GM21576 (cell line): ENCODE measurements around the gene UPB1.
A peak's percentile ranks its signal among the peaks of the same experiment; 100 is the strongest.
"Not testable (repeated sequence)": the region's sequence is repeated elsewhere in the genome, so short reads cannot be mapped to it uniquely, and the experiment has no call there.

Experiments
- ATAC-seq: cut with Tn5 transposase; IDR thresholded peaks from one replicate; pipeline ENCODE4 v1.9.1; 2021; ENCODE audit warnings: mild to moderate bottlenecking, moderate library complexity; ENCODE audit not compliant: unreplicated experiment

The UPB1 gene

GRCh38 chr22:24525416-24526037 lies 30.4 kb downstream of the UPB1 start:
- peak; percentile 77 for ATAC-seq

- ATAC-seq: no peak
Observed at GRCh38 chr22:24526191-24526590, 31.1 kb downstream of the UPB1 start.

GRCh38 chr22:24529898-24530297 lies 34.8 kb downstream of the UPB1 start:
- no peak for ATAC-seq

GRCh38 chr22:24530968-24531367 lies 35.8 kb downstream of the UPB1 start:
- ATAC-seq: not testable (repeated sequence)

GRCh38 chr22:24532075-24532474 lies 36.9 kb downstream of the UPB1 start:
- no peak for ATAC-seq

- ATAC-seq: no peak
Observed at GRCh38 chr22:24535348-24535747, 40.2 kb downstream of the UPB1 start.

GRCh38 chr22:24536089-24536488 lies 41.0 kb downstream of the UPB1 start:
- ATAC-seq: no peak

GRCh38 chr22:24540470-24540869 lies 45.3 kb downstream of the UPB1 start:
- no peak for ATAC-seq

- no peak for ATAC-seq
Observed at GRCh38 chr22:24541681-24542515, 46.8 kb downstream of the UPB1 start.

- ATAC-seq: no peak
Observed at GRCh38 chr22:24542641-24543040, 47.5 kb downstream of the UPB1 start.

GRCh38 chr22:24543185-24543601 lies 48.1 kb downstream of the UPB1 start:
- ATAC-seq: no peak

GRCh38 chr22:24543679-24544243 lies 48.6 kb downstream of the UPB1 start:
- ATAC-seq: no peak

GRCh38 chr22:24548812-24549211 lies 53.7 kb downstream of the UPB1 start:
- ATAC-seq: no peak

- no peak for ATAC-seq
Observed at GRCh38 chr22:24550028-24550901, 55.1 kb downstream of the UPB1 start.

GRCh38 chr22:24550902-24551435 lies 55.8 kb downstream of the UPB1 start:
- no peak for ATAC-seq

- not testable (repeated sequence) for ATAC-seq
Observed at GRCh38 chr22:24552503-24553286, 57.6 kb downstream of the UPB1 start.

GRCh38 chr22:24553597-24554312 lies 58.6 kb downstream of the UPB1 start:
- no peak for ATAC-seq

- peak; percentile 8 for ATAC-seq
Observed at GRCh38 chr22:24554313-24555164, 59.4 kb downstream of the UPB1 start, which contains the start of gene GUCD1. GUCD1 (minus strand) TSS chr22:24555138; CDS start chr22:24554991, 147 bp downstream.
